Measurements from ENCODE around the gene TBL1Y.
"Not testable (repeated sequence)": the region's sequence is repeated elsewhere in the genome, so short reads cannot be mapped to it uniquely, and the experiment has no call there.

The TBL1Y gene

GRCh38 chrY:6910372-6911252, at the start of gene TBL1Y:
TSS of gene TBL1Y (plus strand) at chrY:6910697. CDS start at chrY:7025085, 114,388 bp downstream.
- no peak for DNase-seq (ENCODE audit: low read depth in 2 of 2)

DNA sequence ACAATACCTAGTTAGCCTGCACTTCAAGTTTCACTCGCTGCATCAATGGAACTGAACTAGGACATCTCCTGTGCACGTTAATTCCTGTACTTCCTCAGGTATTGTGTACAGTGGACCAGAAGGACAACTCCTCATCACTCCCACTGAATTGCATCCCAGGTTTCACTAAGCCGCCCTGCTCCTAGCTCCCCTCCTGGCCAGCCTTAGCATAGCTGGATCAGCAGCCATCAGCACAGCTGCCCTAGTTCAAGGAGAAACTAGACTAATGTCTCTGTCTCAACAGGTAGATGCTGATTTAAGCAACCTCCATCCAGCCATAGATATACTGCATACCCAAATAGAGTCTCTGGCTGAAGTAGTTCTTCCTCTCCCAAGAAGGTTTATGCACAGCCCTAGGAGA, 16.0 kb upstream of the TBL1Y start:
- DNase-seq (ENCODE audit: low read depth in 2 of 2), result no peak

GRCh38 chrY:6895236-6895635, 15.3 kb upstream of the TBL1Y start:
- DNase-seq (ENCODE audit: low read depth in 2 of 2), result no peak

GRCh38 chrY:6902116-6902515, 8.4 kb upstream of the TBL1Y start:
- not testable (repeated sequence) for DNase-seq (ENCODE audit: low read depth in 2 of 2)

GRCh38 chrY:6907591-6907990, 2.9 kb upstream of the TBL1Y start:
- no peak for DNase-seq (ENCODE audit: low read depth in 2 of 2)

- not testable (repeated sequence) for DNase-seq (ENCODE audit: low read depth in 2 of 2)
These were observed 2.5 kb upstream of the TBL1Y start for GRCh38 chrY:6908021-6908420.

GRCh38 chrY:6909118-6909521, 1.4 kb upstream of the TBL1Y start:
- no peak for DNase-seq (ENCODE audit: low read depth in 2 of 2)

DNA sequence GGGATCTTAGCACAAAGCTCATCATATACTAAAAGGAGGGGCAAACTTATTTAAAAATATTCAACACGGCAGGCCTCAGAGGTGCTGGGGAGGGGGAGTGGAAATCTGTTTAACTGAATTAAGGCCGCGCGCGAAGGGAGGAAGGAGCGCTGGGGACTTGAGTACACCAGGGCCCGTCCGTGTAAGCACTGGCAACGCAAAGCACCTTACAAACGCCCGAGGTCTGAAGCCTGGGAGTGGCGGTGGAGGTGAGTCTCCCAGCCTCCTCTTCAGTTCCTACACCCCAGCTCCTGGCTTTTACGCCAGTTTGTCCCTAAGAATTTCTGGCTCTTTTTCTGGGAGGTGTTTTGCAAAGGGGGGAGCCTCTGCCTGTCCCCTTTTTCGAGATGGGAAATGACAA, 641 bp upstream of the TBL1Y start:
- DNase-seq (ENCODE audit: low read depth in 2 of 2), result no peak

DNA sequence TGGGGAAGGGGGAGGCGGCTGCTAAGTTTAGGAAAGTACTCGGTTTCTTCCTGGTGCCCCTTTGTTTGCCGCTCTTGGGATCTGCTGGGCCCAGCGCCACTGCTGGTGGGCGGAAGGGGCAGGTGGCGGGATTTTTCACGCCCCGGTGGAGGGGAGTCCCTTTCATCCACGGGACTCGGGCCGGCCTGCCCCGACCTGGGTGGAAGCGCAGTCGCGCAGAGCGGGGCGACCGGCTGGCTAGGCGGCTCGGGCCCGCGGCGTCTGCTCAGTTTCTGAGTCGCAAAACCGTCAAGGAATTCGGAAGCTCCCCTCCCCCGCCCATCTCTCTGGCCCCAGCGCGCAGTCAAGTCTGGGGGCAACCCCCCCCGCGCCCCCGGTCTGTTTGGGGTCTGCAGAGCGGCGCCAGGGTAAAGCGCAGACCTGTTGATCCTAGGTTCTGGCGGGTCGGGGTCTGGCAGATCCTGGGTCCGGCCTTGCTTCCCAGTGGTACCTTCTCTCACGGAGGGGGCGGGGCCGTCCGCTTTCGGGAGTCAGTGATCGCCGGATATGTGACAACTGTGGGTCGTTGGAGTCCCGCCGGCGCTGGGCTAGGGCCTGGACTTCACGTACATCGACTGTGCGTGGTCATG, 870 bp downstream of the TBL1Y start, which contains the start of gene AMELY:
TSS of gene AMELY (minus strand) at position 500 of the 629 bp plus-strand sequence. CDS start 39,144 bp downstream, outside the sequence.
- no peak for DNase-seq (ENCODE audit: low read depth in 2 of 2)

- no peak for DNase-seq (ENCODE audit: low read depth in 2 of 2)
These were observed 2.9 kb downstream of the TBL1Y start for GRCh38 chrY:6913362-6913761.

GRCh38 chrY:6921061-6921460, 10.6 kb downstream of the TBL1Y start:
- no peak for DNase-seq (ENCODE audit: low read depth in 2 of 2)

GRCh38 chrY:6928265-6928664, 17.8 kb downstream of the TBL1Y start:
- DNase-seq (ENCODE audit: low read depth in 2 of 2), result no peak

DNA sequence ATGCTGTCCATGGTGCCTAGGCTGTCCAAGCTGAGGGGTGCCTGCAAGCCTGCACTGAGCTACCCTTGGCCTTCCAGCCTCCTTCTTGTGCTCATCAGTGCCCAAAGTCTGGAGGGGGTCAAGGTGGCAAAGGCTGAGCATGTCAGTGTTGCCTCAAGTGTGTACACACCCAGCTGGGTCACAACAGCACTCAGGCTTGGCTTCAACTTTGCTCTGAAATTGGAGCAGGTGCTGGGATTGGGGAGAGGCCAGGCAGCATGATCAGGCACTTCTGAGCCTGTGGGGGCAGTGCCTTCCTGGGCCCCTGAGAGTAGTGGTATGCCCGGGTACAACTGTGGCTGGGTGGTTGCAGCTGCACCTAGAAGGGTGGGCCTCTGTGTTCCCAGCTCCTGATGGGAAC, 18.7 kb downstream of the TBL1Y start:
- DNase-seq (ENCODE audit: low read depth in 2 of 2), result no peak

DNA sequence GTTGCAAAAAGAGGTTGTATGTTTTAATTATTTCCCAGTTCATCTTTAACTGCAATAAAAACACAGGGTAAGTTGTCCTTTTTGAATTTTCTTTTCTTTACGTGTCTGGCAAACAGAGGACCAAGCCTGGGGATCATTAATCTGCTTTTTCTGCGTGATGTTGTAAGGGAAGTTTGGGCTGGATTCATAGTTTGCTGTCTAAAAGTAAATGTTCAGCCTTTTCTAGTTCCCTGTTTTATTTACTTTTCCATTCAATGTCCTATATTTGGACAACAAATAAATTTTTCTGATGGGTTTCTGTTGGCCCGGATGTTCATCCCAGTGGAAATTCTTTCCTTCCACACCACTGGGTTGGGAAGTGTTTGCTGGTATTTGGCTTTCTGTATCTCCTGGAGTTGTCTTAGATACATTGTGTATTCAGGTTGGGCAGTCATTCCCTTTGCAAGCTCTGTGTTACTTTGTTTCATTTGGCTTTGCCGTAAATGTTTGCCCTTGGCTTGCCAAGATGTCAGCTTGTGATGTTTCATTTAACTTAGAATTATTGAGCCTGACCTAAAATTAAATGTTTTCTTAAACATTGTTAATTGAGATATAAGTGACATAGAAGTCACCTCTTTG, 21.4 kb downstream of the TBL1Y start:
- no peak for DNase-seq (ENCODE audit: low read depth in 2 of 2)

GRCh38 chrY:6935497-6935896, 25.0 kb downstream of the TBL1Y start:
- no peak for DNase-seq (ENCODE audit: low read depth in 2 of 2)

- no peak for DNase-seq (ENCODE audit: low read depth in 2 of 2)
These were observed 37.2 kb downstream of the TBL1Y start for GRCh38 chrY:6947695-6948094.

DNA sequence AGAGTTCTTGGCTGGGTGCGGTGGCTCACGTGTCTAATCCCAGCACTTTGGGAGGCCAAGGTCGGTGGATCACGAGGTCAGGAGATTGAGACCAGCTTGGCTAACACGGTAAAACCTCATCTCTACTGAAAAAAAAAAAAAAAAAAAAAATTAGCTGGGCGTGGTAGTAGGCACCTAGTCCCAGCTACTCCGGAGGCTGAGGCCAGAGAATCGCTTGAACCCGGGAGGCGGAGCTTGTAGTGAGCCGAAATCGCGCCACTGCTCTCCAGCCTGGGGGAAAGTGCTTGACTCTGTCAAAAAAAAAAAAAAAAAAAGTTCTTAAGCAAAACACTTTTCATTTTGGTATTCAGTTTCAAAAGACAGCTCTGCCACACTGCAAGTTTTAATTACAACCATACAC, 37.9 kb downstream of the TBL1Y start:
- DNase-seq (ENCODE audit: low read depth in 2 of 2), result no peak

GRCh38 chrY:6949947-6950346, 39.5 kb downstream of the TBL1Y start:
- DNase-seq (ENCODE audit: low read depth in 2 of 2), result no peak

DNA sequence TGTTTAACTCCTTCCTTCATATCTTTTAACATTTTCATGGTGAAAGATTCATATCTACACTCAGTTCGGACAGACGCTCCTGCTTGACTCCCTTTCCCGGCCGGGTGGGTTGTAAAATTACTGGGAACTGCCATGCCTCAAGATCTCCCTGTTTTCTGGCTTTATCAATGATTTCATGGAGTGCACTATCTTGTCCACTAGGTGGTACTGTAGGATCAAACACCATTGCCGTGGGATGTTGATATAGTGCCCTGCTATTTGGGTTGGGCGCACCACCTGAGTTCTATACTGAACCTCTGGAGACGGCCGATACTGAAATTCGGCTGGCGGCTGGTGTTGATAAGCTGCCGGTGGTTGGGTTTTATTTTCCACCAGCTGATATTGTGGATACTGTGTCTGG, 54.2 kb downstream of the TBL1Y start:
- DNase-seq (ENCODE audit: low read depth in 2 of 2), result peak in 1 of 2 donors; percentile 0

DNA sequence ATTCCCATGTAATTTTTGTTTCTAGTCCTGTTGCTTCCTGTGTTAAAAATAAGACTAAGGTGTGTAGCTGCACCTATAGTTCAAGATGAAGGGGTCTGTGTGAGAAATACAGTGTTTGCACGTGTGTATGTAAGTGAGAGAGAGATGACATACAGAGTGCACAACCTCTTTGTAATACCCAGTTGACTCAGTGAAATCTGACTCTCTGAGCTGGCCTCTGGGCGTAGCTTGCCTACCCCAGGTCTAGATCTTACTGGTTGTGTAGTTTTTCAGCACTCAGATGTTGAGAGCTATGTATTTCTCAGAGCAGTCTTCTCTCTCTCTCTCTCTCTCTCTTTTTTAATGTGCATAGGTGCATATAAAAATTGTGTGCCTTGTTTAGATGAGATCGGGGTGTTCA, 56.0 kb downstream of the TBL1Y start:
- DNase-seq (ENCODE audit: low read depth in 2 of 2), result no peak

DNA sequence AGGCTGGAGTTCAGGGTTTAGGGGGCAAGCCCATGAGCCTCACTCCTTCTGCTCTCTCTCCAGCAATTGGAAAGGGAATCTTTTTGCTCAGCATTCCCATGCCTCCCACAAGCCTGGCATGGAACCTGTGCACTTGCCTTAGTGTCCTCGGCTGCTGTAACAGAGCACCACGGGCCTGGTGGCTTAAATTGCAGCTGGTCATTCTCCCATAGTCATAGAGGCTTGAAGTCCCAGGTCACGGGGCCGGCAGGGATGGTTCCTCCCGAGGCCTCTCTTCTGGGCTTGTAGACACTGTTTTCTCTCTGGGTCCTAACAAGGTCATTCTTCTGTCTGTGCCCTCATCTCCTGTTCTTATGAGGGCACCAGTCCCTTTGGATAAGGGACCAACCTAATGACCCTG, 57.2 kb downstream of the TBL1Y start:
- no peak for DNase-seq (ENCODE audit: low read depth in 2 of 2)

GRCh38 chrY:6968191-6968590, 57.7 kb downstream of the TBL1Y start:
- DNase-seq (ENCODE audit: low read depth in 2 of 2), result no peak
